ENCODE results near the gene PADI2. TPM values are rescaled to one million over a fixed set of nuclear protein-coding genes. Genes with fewer than 3 reads are reported as not detected.

PADI2 gene
- total RNA-seq (2021): 3.0 and 3.9 TPM in 2 replicates
- long read RNA-seq, full-length matches to known transcripts: 13 of 17 reads
- long read RNA-seq, partial matches to known transcripts: 1 of 17 reads
- long read RNA-seq, other reads (novel, unspliced or antisense): 3 of 17 reads

GRCh38 chr1:17119076-17119772 is at the start of gene PADI2:
PADI2 (minus strand) TSS chr1:17119451; CDS start chr1:17119371, 80 bp downstream.
- Histone ChIP-seq H3K56ac (ENCODE audit: insufficient read length, low read depth, low read length) (no peak within 1 kb of the TSS), H3T11ph (ENCODE audit: low read length) (no peak within 1 kb of the TSS), H2BK120ac (ENCODE audit: low read depth, low read length, poor library complexity, severe bottlenecking) (no peak within 1 kb of the TSS), H4K5ac (ENCODE audit: insufficient read length, low read depth, low read length) (no peak within 1 kb of the TSS), H4K8ac (replicated peaks; ENCODE audit: insufficient read length, low read depth, low read length) (no peak within 1 kb of the TSS), H2BK15ac (ENCODE audit: low read depth, low read length) (no peak within 1 kb of the TSS), H3K79me2 (ENCODE audit: insufficient read depth, low read length) (no peaks in the 10 kb centered on the region), H4K20me1 (ENCODE audit: control insufficient read depth, insufficient read depth, insufficient read length) (no peaks in the 10 kb centered on the region), H2AK5ac (ENCODE audit: insufficient read length, low read length) (no peak within 1 kb of the TSS), H2BK12ac (ENCODE audit: insufficient read length, low read depth, low read length) (no peak within 1 kb of the TSS), H3K18ac (ENCODE audit: insufficient read length, low read depth, low read length) (no peak within 1 kb of the TSS), H3K4me2 (ENCODE audit: insufficient read depth, insufficient read length, low read length) (peak within 1 kb of the TSS; percentile 62), H3K4me1 (ENCODE audit: insufficient read depth, low read length) (no peaks in the 10 kb centered on the region), H3K79me1 (ENCODE audit: insufficient read depth, low read depth, low read length, poor library complexity, severe bottlenecking) (no peaks in the 10 kb centered on the region), H2BK20ac (ENCODE audit: low read depth, low read length, poor library complexity, severe bottlenecking) (no peak within 1 kb of the TSS), H4K91ac (ENCODE audit: insufficient read length, low read depth, low read length) (no peak within 1 kb of the TSS), H3K27ac (ENCODE audit: insufficient read length, low read depth, low read length) (no peak within 1 kb of the TSS), H2AFZ (ENCODE audit: low read length) (no peak within 1 kb of the TSS), H3K14ac (ENCODE audit: insufficient read depth, low read length) (peak within 1 kb of the TSS; percentile 10; the same call in 1 of the 2 replicates), H3K4ac (ENCODE audit: low read depth, low read length) (no peak within 1 kb of the TSS), H3K9ac (ENCODE audit: extremely low read depth, insufficient read length, low read length) (no peak within 1 kb of the TSS), H2BK5ac (ENCODE audit: insufficient read length, low read length) (no peak within 1 kb of the TSS), H3K9me3 (ENCODE audit: control insufficient read depth, low read depth, low read length) (no peaks in the 10 kb centered on the region), H3K23ac (ENCODE audit: insufficient read length, low read depth, low read length) (no peak within 1 kb of the TSS), H3K23me2 (ENCODE audit: insufficient read length, low read depth, low read length, poor library complexity, severe bottlenecking) (peaks cover 13% of the 10 kb centered on the region), H3K27me3 (ENCODE audit: insufficient read depth, low read length) (peaks cover 16% of the 10 kb centered on the region; the same call in 1 of the 2 replicates)
- TF ChIP-seq CTCF (conservative IDR thresholded peaks at IDR 0.05): no peak
- Mint-ChIP-seq H3K4me1 (peaks cover 24 to 33% of the 10 kb centered on the region in 2 experiments), H3K27ac (no peak within 1 kb of the TSS), H3K9me3 (no peaks in the 10 kb centered on the region; a peak in 1 of 5 replicates), H3K27me3 (ENCODE audit: low read depth) (peaks cover 64% of the 10 kb centered on the region), H3K36me3 (ENCODE audit: insufficient read depth in 1 of 3, low read depth in 3 of 3) (no peaks in the 10 kb centered on the region), H3K4me3 (peak within 1 kb of the TSS; percentile 66 to 90)
- WGBS (ENCODE audit: extremely low coverage, insufficient read length, low lambda C conversion rate): no CpG with 5 or more reads among the region's 58 CpGs
- DNase-seq: peak; percentile 80
